Measurements from ENCODE around the gene OR52L1.

Gene OR52L1

GRCh38 chr11:5992150-5992549 lies 5.4 kb upstream of the OR52L1 start:
- H3K9me3 ChIP-seq (replicated peaks; ENCODE audit: insufficient read depth, low read length), result no peaks in the 10 kb centered on the region
- no peaks in the 10 kb centered on the region for H3K9me2 ChIP-seq (replicated peaks; ENCODE audit: insufficient read depth, low read length)
- no peak overlapping the region for H2AFZ ChIP-seq (ENCODE audit: low read length)
- TF ChIP-seq EZH2phosphoT487 (IDR thresholded peaks at IDR 0.05; ENCODE audit: low read length), result no peak
- no peak for TF ChIP-seq EZH2 (optimal IDR thresholded peaks at IDR 0.05; ENCODE audit: low read depth, low read length)
- no peak for TF ChIP-seq CTCF (IDR thresholded peaks at IDR 0.05; ENCODE audit: low read length)
- no peaks in the 10 kb centered on the region for H4K20me1 ChIP-seq (ENCODE audit: insufficient read depth, low read length)
- no peaks in the 10 kb centered on the region for H3K4me1 ChIP-seq (ENCODE audit: low read length)
- H3K27me3 ChIP-seq (replicated peaks; ENCODE audit: insufficient read depth, low read length), result no peaks in the 10 kb centered on the region
- H3K4me2 ChIP-seq (ENCODE audit: low read depth, low read length), result no peak overlapping the region
- no peak for DNase-seq
- no peak overlapping the region for H3K9ac ChIP-seq (ENCODE audit: low read length)
- no peak overlapping the region for H3K4me3 ChIP-seq (ENCODE audit: low read length)
- H3F3A ChIP-seq (ENCODE audit: insufficient read depth, low read length), result no peaks in the 10 kb centered on the region
- no peak overlapping the region for H3K27ac ChIP-seq (ENCODE audit: low read length)
- H3K36me3 ChIP-seq (replicated peaks; ENCODE audit: insufficient read depth, low read length), result no peaks in the 10 kb centered on the region
- no peaks in the 10 kb centered on the region for H3K79me2 ChIP-seq (ENCODE audit: low read length)

GRCh38 chr11:5989203-5989602 lies 2.4 kb upstream of the OR52L1 start:
- H3K4me3 ChIP-seq (ENCODE audit: low read length), result no peak overlapping the region
- no peak overlapping the region for H3K9ac ChIP-seq (ENCODE audit: low read length)
- H3K79me2 ChIP-seq (ENCODE audit: low read length), result no peaks in the 10 kb centered on the region
- H3K27ac ChIP-seq (ENCODE audit: low read length), result no peak overlapping the region
- H3K36me3 ChIP-seq (replicated peaks; ENCODE audit: insufficient read depth, low read length), result no peaks in the 10 kb centered on the region
- H3F3A ChIP-seq (ENCODE audit: insufficient read depth, low read length), result no peaks in the 10 kb centered on the region
- H3K27me3 ChIP-seq (replicated peaks; ENCODE audit: insufficient read depth, low read length), result no peaks in the 10 kb centered on the region
- H3K9me2 ChIP-seq (replicated peaks; ENCODE audit: insufficient read depth, low read length), result no peaks in the 10 kb centered on the region
- H2AFZ ChIP-seq (ENCODE audit: low read length), result no peak overlapping the region
- no peak overlapping the region for H3K4me2 ChIP-seq (ENCODE audit: low read depth, low read length)
- TF ChIP-seq EZH2 (optimal IDR thresholded peaks at IDR 0.05; ENCODE audit: low read depth, low read length) (no peak), CTCF (IDR thresholded peaks at IDR 0.05; ENCODE audit: low read length) (no peak), EZH2phosphoT487 (IDR thresholded peaks at IDR 0.05; ENCODE audit: low read length) (no peak)
- no peaks in the 10 kb centered on the region for H3K9me3 ChIP-seq (replicated peaks; ENCODE audit: insufficient read depth, low read length)
- H3K4me1 ChIP-seq (ENCODE audit: low read length), result no peaks in the 10 kb centered on the region
- no peak for DNase-seq
- no peaks in the 10 kb centered on the region for H4K20me1 ChIP-seq (ENCODE audit: insufficient read depth, low read length)

GRCh38 chr11:5983443-5983842 lies 3.3 kb downstream of the OR52L1 start:
- no peaks in the 10 kb centered on the region for H3K27me3 ChIP-seq (replicated peaks; ENCODE audit: insufficient read depth, low read length)
- H3K9me2 ChIP-seq (replicated peaks; ENCODE audit: insufficient read depth, low read length), result no peaks in the 10 kb centered on the region
- H3K27ac ChIP-seq (ENCODE audit: low read length), result no peak overlapping the region
- no peaks in the 10 kb centered on the region for H3F3A ChIP-seq (ENCODE audit: insufficient read depth, low read length)
- no peaks in the 10 kb centered on the region for H3K36me3 ChIP-seq (replicated peaks; ENCODE audit: insufficient read depth, low read length)
- H3K4me2 ChIP-seq (ENCODE audit: low read depth, low read length), result no peak overlapping the region
- no peak for DNase-seq
- H3K4me1 ChIP-seq (ENCODE audit: low read length), result no peaks in the 10 kb centered on the region
- H4K20me1 ChIP-seq (ENCODE audit: insufficient read depth, low read length), result no peaks in the 10 kb centered on the region
- no peaks in the 10 kb centered on the region for H3K9me3 ChIP-seq (replicated peaks; ENCODE audit: insufficient read depth, low read length)
- no peak overlapping the region for H3K9ac ChIP-seq (ENCODE audit: low read length)
- no peak overlapping the region for H3K4me3 ChIP-seq (ENCODE audit: low read length)
- no peak for TF ChIP-seq EZH2phosphoT487 (IDR thresholded peaks at IDR 0.05; ENCODE audit: low read length)
- TF ChIP-seq CTCF (IDR thresholded peaks at IDR 0.05; ENCODE audit: low read length), result no peak
- H2AFZ ChIP-seq (ENCODE audit: low read length), result no peak overlapping the region
- no peaks in the 10 kb centered on the region for H3K79me2 ChIP-seq (ENCODE audit: low read length)
